ENCODE results near the gene CTNNA1. TPM values are rescaled to one million over a fixed set of nuclear protein-coding genes. Genes with fewer than 3 reads are reported as not detected.

The CTNNA1 gene
- polyA plus RNA-seq, 1 donor (not counting 4 experiments of a cell fraction or from before 2014, with no cell fraction given) = 119 TPM

DNA sequence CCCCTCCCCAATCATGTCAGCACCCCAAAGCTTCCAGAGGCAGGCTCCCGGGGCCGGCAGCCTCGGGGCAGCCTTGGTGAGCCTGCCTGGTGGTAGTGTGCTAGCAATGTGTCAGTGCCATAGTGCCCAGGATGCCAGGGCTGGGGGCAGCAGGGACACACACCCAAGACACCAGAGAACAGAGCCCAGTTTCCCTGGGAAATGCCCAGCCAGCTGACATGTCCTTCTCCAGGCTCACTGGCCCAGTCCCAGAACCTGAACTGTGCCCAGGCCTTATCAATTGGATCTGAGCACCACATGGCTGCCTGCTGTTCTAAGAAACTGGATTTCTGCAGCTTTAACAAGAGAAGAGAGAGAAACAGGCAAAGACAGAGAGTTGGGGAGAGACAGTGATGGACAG is 196.8 kb downstream of the CTNNA1 start:
- TF ChIP-seq CTCF (optimal IDR thresholded peaks at IDR 0.05 in 1 of 3, IDR thresholded peaks at IDR 0.05 in 1 of 3, conservative IDR thresholded peaks at IDR 0.05 in 1 of 3; ENCODE audit: extremely low read depth in 1 of 3, insufficient read depth in 2 of 3, low read length in 3 of 3) = no peak
- no peak for TF ChIP-seq EZH2 (IDR thresholded peaks at IDR 0.05; ENCODE audit: low read length)
- Histone ChIP-seq H4K20me1 (ENCODE audit: control insufficient read depth, extremely low read depth, insufficient read depth, low read length) (peaks cover 4% of the 10 kb centered on the region), H2AFZ (ENCODE audit: control insufficient read depth, low read length) (no peak overlapping the region), H3K36me3 (ENCODE audit: control insufficient read depth in 2 of 2, extremely low read depth in 1 of 2, insufficient read depth in 2 of 2, low read length in 2 of 2) (peaks cover 1 to 4% of the 10 kb centered on the region in 2 experiments), H3K9me3 (ENCODE audit: control insufficient read depth, low read depth, low read length) (no peaks in the 10 kb centered on the region), H3K27me3 (ENCODE audit: control insufficient read depth, extremely low read depth, insufficient read depth, low read length) (no peaks in the 10 kb centered on the region), H3K9me1 (ENCODE audit: control insufficient read depth, extremely low read depth, insufficient read depth, low read length) (no peaks in the 10 kb centered on the region), H3K4me1 (ENCODE audit: control insufficient read depth, extremely low read depth, insufficient read depth, low read length) (peaks cover 10% of the 10 kb centered on the region), H3K79me2 (ENCODE audit: control insufficient read depth, insufficient read depth, low read length) (no peaks in the 10 kb centered on the region), H3K9ac (ENCODE audit: control insufficient read depth, extremely low read depth, insufficient read depth, low read length) (no peak overlapping the region), H3K27ac (ENCODE audit: control insufficient read depth, insufficient read depth, low read length) (no peak overlapping the region), H3K4me3 (ENCODE audit: control insufficient read depth in 2 of 3, extremely low read depth in 1 of 3, insufficient read depth in 2 of 3, low read depth in 1 of 3, low read length in 3 of 3) (no peak overlapping the region), H3K4me2 (ENCODE audit: control insufficient read depth, extremely low read depth, insufficient read depth, low read depth, low read length) (no peak overlapping the region)
- DNase-seq (ENCODE audit: low read depth, low spot score) = no peak
- no peak for FAIRE-seq
- dilution Hi-C loops (cut with MboI; ENCODE audit: extremely low pct_ligation_motif_present, low sequenced_read_pairs) = no loop called here

GRCh38 chr5:138950421-138951031 is 197.3 kb downstream of the CTNNA1 start:
- dilution Hi-C loops (cut with MboI; ENCODE audit: extremely low pct_ligation_motif_present, low sequenced_read_pairs) = no loop called here
- peaks cover 1 to 4% of the 10 kb centered on the region in 2 experiments for H3K36me3 ChIP-seq (ENCODE audit: control insufficient read depth in 2 of 2, extremely low read depth in 1 of 2, insufficient read depth in 2 of 2, low read length in 2 of 2)
- H3K9me1 ChIP-seq (ENCODE audit: control insufficient read depth, extremely low read depth, insufficient read depth, low read length) = no peaks in the 10 kb centered on the region
- DNase-seq (ENCODE audit: low read depth, low spot score) = no peak
- no peaks in the 10 kb centered on the region for H3K27me3 ChIP-seq (ENCODE audit: control insufficient read depth, extremely low read depth, insufficient read depth, low read length)
- H3K9me3 ChIP-seq (ENCODE audit: control insufficient read depth, low read depth, low read length) = no peaks in the 10 kb centered on the region
- H4K20me1 ChIP-seq (ENCODE audit: control insufficient read depth, extremely low read depth, insufficient read depth, low read length) = peaks cover 4% of the 10 kb centered on the region
- no peak for FAIRE-seq
- no peak overlapping the region for H3K4me3 ChIP-seq (ENCODE audit: control insufficient read depth in 2 of 3, extremely low read depth in 1 of 3, insufficient read depth in 2 of 3, low read depth in 1 of 3, low read length in 3 of 3)
- no peak overlapping the region for H3K9ac ChIP-seq (ENCODE audit: control insufficient read depth, extremely low read depth, insufficient read depth, low read length)
- no peak overlapping the region for H3K4me2 ChIP-seq (ENCODE audit: control insufficient read depth, extremely low read depth, insufficient read depth, low read depth, low read length)
- no peaks in the 10 kb centered on the region for H3K79me2 ChIP-seq (ENCODE audit: control insufficient read depth, insufficient read depth, low read length)
- peaks cover 10% of the 10 kb centered on the region for H3K4me1 ChIP-seq (ENCODE audit: control insufficient read depth, extremely low read depth, insufficient read depth, low read length)
- no peak for TF ChIP-seq EZH2 (IDR thresholded peaks at IDR 0.05; ENCODE audit: low read length)
- no peak for TF ChIP-seq CTCF (optimal IDR thresholded peaks at IDR 0.05 in 1 of 3, IDR thresholded peaks at IDR 0.05 in 1 of 3, conservative IDR thresholded peaks at IDR 0.05 in 1 of 3; ENCODE audit: extremely low read depth in 1 of 3, insufficient read depth in 2 of 3, low read length in 3 of 3)
- no peak overlapping the region for H3K27ac ChIP-seq (ENCODE audit: control insufficient read depth, insufficient read depth, low read length)
- no peak overlapping the region for H2AFZ ChIP-seq (ENCODE audit: control insufficient read depth, low read length)

All from keratinocyte (primary cell).